ENCODE measurements around the gene MRPL37.
"Not testable (repeated sequence)": the region's sequence is repeated elsewhere in the genome, so short reads cannot be mapped to it uniquely, and the experiment has no call there.

The MRPL37 gene

DNA sequence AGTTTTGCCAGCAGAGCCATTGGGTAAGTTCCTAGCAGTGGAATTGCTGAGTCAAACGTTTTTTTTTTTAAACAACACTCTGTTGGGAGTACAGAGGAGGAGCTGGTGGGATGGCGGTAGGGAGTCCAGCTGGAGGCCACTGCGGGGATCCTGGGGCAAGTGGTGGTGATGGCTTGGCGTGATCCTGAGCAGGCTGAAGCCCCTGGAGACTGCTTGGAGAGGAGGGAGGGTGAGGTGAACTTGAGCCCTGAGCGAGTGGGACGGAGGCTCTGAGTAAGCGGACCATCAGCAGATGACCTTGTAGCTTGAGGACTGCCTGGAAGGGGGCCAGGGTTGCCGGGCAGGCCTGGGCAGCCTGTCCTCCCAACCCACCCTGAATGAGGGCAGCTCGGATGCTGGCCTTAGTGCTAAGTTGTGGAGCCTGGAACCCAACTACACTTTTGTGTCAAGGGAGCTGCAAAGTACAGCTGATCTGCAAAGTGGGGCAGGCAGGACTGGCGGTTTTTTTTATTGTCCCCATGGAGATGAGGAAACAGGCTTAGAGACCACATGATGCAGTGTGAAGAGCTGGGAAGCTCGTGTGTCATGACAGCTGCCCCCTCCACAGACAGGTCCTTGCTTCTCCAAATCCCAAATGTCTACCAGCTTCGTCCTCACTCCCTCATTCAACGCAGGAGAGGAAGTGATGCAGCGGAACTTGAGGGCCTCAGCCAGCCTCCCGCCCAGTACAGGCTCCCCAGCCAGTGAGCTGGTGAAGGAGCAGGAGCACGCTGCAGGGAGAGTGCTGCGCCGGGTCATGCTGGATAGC lies 20.2 kb downstream of the MRPL37 start:
- no peak for DNase-seq

- DNase-seq: no peak
Measured at GRCh38 chr1:54221113-54221834, 21.3 kb downstream of the MRPL37 start.

DNA sequence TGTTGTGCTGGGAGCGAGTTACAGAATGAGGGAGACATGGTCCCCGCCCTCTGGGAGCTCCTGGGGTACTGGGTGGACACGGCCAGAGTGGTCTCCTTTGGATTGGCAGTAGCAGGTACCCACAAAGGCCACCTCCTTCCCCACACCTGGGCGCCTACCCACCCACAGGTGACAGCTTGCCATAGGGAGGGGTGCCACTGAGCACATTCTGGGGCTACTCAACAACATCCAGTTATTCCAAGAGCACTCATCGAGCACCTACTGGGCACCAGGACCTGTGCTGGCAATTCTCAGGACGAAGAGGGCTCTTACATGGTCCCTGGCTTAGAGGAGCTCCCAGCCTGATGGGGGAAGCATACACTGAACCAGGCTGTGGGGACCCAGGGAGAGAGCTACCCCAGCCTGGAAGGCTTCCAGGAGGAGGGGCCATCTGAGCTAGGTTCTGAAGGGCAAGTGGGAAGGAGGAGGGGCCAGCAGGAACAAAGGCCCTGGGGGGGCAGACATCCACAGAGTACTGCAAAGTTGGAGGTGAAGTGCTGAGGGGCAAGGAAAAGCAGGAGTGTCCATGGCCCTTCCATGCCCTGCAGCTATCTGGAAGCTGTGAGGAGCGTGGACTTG lies 22.0 kb downstream of the MRPL37 start:
- no peak for DNase-seq

GRCh38 chr1:54222711-54223110 lies 22.7 kb downstream of the MRPL37 start:
- DNase-seq: no peak

DNA sequence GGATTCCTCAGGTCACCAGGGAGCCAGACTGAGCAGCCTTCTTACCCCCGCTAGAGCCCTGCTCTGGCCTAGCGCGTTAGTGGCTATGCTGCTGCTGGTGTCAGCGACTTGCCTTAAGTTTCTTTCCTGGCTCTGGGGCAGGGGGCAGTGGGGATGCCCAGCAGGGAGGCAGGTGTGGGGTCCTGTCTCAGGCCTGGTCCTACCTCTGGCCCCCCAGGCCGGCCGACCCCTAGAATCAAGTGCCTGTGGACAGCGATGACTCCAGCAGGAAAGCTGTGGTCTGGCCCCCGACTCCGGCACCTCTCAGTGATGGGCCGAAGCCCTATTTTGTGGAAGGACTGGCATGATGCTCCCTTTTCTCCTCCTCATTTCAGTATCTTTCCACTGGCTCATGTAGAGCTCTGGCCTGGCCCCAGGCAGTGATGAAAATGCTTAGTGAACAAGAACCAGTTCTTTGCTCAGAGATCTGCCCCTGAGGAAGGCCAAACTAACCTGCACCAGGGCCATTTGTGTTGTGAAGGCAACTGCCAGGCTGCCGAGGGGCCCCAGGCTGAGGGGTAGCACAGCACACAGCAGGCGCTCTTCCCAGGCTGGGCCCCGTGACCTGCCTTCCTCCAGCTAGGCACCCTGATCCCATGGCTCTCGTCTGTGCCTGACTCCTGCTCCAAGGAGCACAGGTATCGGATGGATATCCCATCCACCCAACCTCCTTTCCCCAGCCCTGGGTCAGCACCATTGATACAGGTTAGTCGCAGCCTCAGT lies 23.7 kb downstream of the MRPL37 start:
- DNase-seq: no peak

GRCh38 chr1:54224233-54224632 lies 24.3 kb downstream of the MRPL37 start:
- no peak for DNase-seq

GRCh38 chr1:54225378-54225777 lies 25.4 kb downstream of the MRPL37 start:
- DNase-seq: no peak

GRCh38 chr1:54225986-54226559 lies 26.1 kb downstream of the MRPL37 start:
- DNase-seq: no peak

DNA sequence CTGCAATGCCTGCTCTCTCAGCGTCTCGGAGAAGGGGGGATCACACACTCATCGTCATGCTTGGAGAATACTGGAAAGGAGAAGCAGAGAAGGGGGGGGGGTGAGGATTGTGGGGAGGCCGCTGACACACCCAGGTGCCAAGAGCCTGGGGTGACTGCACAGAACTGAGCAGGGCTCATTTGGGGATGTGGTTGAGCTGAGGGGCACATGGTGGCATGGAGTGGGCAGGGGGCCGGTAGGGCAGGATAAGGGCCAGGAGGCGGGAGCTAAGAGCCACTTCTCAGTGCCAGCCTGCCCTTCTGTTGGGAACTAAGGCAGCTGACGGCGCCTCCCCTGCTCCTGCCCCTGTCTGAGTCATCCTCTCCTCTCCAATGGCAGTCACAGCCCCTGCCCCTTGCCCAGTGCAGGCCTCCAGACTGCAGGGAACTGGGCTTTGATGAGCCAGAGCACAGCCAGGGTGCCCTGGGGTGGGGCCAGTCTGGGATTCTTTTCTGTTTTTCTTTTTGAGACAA lies 27.2 kb downstream of the MRPL37 start:
- no peak for DNase-seq

GRCh38 chr1:54227891-54228310 lies 27.9 kb downstream of the MRPL37 start:
- no peak for DNase-seq

- DNase-seq: no peak
Measured at GRCh38 chr1:54228638-54229079, 28.7 kb downstream of the MRPL37 start.

DNA sequence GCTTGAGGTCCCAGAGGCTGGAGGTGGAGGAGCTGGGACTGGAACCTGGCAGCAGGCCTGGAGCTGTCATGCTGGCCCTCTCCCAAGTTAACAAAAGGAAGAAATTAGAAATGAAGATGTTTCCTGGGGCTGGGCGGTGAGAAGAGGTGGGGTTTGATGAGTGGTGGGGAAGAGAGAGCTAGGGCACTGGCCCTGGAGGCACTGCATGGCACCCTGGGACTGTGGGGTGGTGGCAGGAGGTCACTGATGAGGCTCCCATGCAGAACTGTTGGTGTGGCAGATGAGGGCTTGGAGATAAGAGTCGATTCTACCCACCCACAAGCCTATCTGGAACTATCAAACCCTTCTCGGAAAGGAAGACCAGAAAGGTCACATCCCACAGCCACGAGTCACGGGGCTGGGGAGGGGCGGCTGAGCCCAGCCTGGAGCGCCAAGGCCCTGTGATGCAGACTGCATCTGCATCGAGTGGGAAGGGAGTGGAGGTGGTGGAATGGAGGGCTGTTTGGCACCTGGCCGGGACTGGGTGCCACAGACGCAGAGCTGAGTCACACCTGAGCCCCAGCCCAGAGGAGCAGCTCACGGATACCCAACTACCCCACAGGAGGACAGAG lies 29.4 kb downstream of the MRPL37 start:
- no peak for DNase-seq

- no peak for DNase-seq
Measured at GRCh38 chr1:54230507-54231339, 30.8 kb downstream of the MRPL37 start.

GRCh38 chr1:54233196-54233595 lies 33.2 kb downstream of the MRPL37 start:
- not testable (repeated sequence) for DNase-seq

DNA sequence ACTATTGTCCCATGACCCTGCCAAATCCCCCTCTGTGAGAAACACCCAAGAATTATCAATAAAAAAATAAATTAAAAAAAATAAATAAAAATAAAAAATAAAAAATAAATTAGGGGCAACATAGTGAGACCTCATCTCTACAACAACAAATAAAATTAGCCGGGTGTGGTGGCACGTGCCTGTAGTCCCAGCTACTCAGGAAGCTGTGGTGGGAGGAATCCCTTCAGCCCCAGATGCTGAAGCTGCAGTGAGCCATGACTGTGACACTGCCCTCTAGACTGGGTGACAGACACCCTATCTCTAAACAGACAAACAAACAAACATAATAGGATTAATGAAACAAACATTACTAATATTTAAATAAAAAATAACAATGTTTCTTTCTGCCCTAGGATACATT lies 34.3 kb downstream of the MRPL37 start:
- no peak for DNase-seq

- no peak for DNase-seq
Measured at GRCh38 chr1:54237586-54237985, 37.6 kb downstream of the MRPL37 start.

- DNase-seq: no peak
Measured at GRCh38 chr1:54238353-54239034, 38.5 kb downstream of the MRPL37 start.

DNA sequence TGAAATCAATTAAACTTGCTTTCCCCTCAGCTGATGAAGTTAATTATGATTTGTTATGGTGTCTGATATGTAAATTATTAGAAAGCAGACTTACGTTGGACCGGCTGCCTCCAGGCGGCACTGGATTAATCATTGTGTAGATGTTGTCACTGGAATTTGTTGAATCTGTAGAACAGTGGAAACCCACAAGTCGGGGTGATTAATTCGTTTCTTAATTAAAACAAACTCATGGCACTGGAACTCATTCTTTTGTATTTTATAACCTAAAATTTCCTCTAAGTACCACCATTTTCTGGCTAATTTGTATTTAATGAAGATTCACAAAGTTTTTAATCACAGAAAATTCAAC lies 39.0 kb downstream of the MRPL37 start:
- no peak for DNase-seq

GRCh38 chr1:54239631-54240031 lies 39.7 kb downstream of the MRPL37 start:
- DNase-seq: no peak

- no peak for DNase-seq
Measured at GRCh38 chr1:54240741-54241335, 40.9 kb downstream of the MRPL37 start.
